NCI-H446 treated with DMSO at 0.1 percent for 48 hours (cell line): Measurements from ENCODE around the gene COX14.
"Not testable (repeated sequence)": the region's sequence is repeated elsewhere in the genome, so short reads cannot be mapped to it uniquely, and the experiment has no call there.

Experiments
- DNase-seq: peaks from one replicate; lab custom pipeline; 2025; lab: John Stamatoyannopoulos, UW

Gene COX14

DNA sequence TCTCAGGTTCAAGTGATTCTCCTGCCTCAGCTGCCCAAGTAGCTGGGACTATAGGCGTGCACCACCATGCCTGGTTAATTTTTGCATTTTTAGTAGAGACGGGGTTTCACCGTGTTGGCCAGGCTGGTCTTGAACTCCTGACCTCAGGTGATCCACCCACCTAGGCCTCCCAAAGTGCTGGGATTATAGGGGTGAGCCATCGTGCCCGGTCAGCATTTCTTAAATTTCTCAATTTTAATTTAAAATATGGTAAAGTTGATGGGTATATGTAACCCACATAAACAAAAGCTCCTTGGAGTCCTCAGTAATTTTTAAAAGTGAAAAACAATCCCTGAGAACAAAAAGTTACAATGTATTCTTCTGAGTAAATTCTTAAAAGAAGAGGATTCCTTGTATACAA lies 42.9 kb downstream of the COX14 start:
- not testable (repeated sequence) for DNase-seq

DNA sequence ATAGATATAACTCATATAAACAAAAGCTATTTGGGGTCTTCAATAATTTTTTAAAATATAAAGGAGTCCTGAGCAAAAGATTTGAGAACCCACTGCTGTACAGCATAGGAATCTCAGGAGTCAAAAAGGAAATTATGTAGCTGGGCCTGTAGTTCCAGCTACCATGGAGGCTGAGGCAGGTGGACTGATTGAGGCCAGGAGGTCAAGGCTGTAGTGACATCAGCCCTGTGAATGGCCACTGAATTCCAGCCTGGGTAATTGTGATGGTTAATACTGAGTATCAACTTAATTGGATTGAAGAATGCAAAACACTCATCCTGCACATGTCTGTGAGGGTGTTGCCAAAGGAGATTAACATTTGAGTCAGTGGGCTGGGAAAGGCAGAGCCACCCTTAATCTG lies 44.6 kb downstream of the COX14 start:
- DNase-seq: no peak

DNA sequence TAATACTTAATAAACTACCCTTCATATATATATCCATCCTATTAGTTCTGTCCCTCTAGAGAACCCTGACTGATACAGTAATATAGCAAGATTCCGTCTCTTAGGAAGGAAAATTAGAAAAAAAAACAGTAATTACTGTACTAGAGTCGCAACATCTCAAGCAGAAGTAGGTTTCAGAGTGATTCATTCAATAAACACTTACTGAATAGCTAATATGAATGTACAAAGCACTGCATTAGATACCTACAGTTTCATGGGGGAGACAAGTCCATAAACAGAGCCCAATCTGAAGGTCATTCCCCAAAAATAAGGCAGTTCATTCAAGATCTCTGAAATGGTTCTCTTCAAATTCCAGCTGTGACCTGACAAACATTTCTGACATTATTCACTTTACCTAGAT lies 45.2 kb downstream of the COX14 start:
- DNase-seq: no peak

GRCh38 chr12:50160643-50161042 lies 48.6 kb downstream of the COX14 start:
- DNase-seq: no peak

DNA sequence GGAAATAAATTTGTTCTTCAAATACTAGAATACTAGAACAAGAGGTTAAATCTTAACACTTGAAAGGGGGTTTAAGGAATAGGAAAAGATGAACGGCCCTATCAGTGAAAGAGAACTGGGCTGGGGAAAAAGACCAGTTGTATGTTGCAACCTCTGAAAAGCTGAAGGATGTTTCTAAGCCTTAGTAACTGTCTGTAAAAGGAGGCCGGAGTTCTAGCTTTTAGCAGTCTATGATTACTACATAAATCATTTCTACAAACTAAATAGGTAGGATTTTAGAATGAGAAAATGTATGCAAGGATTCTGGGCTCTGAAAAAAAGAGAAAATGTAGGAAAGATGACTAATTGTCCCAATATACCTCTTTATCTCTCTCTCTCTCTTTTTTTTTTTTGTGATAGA lies 50.2 kb downstream of the COX14 start:
- DNase-seq: no peak

DNA sequence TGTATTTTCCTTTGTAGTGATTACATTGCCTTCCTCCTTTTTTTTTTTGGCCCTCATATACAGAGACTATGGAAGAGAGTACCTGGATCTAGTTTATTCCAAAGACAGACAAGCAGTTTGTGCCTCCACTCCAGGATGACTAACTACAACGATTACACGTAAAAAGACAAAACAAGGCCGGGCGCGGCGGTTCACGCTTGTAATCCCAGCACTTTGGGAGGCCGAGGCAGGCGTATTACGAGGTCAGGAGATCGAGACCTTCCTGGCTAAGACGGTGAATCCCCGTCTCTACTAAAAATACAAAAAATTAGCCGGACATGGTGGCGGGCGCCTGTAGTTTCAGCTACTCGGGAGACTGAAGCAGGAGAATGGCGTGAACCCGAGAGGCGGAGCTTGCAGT lies 52.9 kb downstream of the COX14 start:
- no peak for DNase-seq

- no peak for DNase-seq
Measured at GRCh38 chr12:50166799-50167048, 54.7 kb downstream of the COX14 start.

- DNase-seq: peak; percentile 93
Measured at GRCh38 chr12:50167049-50167828, 55.2 kb downstream of the COX14 start, which contains the start of gene CERS5. Gene CERS5 (minus strand): TSS chr12:50167369. CDS start chr12:50167297, 72 bp downstream.
